ENCODE measurements around the gene KATNAL2.
A peak's percentile ranks its signal among the peaks of the same experiment; 100 is the strongest.

KATNAL2 gene, protein sequence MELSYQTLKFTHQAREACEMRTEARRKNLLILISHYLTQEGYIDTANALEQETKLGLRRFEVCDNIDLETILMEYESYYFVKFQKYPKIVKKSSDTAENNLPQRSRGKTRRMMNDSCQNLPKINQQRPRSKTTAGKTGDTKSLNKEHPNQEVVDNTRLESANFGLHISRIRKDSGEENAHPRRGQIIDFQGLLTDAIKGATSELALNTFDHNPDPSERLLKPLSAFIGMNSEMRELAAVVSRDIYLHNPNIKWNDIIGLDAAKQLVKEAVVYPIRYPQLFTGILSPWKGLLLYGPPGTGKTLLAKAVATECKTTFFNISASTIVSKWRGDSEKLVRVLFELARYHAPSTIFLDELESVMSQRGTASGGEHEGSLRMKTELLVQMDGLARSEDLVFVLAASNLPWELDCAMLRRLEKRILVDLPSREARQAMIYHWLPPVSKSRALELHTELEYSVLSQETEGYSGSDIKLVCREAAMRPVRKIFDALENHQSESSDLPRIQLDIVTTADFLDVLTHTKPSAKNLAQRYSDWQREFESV

DNA sequence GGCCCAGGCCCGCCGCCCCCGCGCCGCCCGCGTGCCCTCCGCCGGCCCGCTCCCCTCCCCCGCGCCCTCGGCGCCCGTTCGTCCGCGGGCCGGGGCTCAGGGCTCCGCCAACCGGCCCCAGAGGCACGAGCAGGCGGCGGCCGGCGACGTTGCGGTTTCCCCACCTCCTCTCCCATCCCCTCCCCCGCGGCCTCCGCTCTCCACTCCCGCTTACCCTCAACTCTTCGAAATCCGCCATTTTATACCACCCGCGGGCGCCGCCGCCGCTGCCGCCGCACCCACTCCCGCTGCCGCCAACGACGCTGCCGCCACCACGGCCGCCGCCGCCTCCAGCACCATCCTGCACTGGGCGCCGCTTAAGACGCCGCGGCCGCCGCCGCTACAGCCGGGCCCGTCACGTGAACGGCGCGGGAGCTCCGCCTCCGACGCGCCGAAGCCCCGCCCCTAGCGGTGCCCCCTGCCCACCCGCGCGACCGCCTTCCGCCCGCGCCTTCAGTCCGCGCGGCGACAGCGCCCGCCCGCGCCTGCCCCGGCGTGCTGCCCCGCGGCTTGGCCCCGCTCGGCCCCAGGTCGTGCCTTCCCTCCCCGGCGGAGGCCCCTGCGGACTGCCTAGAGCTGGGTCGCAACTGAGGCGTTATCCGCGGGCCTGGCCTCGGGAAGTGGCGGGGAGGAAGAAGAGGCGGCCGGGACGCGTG lies at the start of gene KATNAL2, which contains the start of gene PIAS2:
KATNAL2 (plus strand) TSS at position 495 of the 695 bp plus-strand sequence. CDS start 29,271 bp downstream, outside the sequence.
PIAS2 (minus strand) TSS at position 400 of the 695 bp plus-strand sequence; CDS start at position 238, 162 bp downstream.
- peak; percentile 52 for DNase-seq

DNA sequence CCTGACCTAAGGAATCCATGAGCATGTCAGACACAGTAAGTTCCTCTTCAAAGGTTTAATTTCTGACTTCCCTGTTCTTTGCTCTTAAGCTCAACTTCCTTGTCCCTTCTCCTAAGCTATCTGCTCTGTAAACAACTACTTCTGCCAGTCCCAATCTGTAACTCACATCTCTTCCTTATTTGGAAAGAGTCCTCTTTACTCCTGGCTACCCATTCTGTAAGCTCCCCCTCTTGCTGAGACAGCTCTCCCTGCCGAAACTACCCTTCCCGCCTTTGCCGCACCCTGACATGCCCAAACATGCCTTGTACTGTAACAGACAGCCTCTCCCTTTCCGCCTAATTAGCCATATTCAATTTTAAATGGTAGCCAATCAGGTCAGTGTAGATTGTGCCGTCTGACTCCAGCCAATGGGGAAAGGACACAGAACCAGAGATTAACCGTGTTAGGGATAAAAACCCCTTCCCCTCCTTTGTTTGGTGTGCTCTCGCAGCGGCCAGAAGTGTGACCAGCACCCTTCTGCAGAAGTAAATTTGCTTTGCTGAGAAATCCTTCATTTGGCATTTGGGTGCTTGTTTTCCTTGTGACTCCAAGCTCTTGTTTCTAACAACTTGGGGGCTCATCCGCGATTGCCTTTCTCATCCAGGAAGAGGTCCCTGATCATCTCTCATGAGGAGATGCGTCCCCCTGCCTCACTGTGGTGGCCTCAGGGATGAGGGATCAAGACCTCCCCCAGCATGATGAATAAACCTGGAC lies 49.1 kb upstream of the KATNAL2 start:
- no peak for DNase-seq

DNA sequence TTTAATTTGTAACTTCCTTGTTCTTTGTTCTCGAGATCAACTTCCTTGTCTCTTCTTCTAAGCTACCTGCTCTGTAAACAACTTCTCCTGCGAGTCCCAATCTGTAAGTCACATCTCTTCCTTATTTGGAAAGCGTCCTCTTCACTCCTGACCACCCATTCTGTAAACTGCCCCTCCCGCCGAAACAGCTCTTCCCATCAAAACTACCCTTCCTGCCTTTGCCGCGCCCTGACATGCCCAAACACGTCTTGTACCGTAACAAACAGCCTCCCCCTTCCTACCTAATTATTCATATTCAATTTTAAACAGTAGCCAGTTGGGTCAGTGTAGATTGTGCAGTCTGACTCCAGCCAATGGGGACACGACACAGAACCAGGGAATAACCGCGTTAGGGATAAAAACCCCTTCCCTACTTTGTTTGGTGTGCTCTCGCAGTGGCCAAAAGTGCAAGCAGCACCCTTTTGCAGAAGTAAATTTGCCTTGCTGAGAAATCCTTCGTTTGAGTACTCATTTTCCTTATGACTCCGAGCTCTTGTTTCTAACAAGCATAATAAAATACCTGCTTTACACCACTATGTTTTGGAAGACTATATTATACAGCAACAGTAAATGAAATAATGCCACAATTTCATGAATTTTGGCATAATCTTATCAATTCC lies 39.9 kb upstream of the KATNAL2 start:
- no peak for DNase-seq

DNA sequence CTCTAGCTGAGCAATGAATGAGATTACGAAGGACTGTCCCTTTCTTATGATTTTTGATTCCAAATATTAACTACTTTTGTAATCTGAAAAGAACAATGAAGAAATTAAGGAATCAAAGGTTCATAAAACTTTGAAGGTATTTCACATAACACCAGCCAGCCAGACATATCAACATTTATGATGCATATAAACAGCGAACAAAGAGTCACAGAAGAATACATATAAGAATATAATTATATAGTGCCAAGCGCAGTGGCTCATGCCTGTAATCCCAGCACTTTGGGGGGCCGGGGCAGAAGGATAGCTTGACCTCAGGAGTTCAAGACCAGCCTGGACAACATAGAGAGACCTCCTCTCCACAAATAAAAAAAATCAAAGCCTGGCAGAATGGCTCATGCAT lies 34.2 kb upstream of the KATNAL2 start:
- no peak for DNase-seq

DNA sequence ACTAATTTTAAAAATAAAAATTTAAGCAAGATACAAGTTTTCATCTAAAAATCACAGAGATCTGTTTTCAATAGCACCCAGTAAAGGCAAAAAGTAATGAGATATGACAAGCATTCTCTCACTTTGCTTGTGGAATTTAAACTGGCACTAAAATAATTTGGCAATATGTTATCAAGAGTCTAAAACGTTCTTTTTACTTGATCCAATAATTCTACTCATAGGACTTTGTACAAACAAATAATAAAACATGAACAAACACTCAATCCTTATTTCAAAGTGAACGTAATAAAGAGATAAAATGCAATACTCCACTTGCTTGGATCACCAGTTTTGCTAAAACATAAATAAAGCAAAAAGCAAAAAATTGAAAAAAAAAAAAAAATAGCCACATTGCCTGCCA lies 30.5 kb upstream of the KATNAL2 start:
- no peak for DNase-seq

DNA sequence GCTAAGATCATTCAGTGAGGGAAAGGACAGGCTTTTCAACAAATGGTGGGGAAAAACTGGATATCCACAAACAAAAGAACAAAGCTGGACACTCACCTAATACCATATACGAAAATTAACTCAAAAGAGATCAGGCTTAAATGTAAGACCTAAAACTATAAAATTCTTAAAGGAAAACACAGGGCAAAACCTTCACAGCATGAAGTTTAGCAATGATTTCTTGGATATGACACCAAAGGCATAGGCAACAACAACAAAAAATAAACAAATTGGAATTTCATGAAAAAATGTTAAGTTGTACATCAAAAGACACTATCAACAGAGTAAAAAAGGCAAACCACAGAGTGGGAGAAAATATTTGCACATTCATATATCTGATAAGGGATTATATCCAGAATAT lies 28.4 kb upstream of the KATNAL2 start:
- no peak for DNase-seq

DNA sequence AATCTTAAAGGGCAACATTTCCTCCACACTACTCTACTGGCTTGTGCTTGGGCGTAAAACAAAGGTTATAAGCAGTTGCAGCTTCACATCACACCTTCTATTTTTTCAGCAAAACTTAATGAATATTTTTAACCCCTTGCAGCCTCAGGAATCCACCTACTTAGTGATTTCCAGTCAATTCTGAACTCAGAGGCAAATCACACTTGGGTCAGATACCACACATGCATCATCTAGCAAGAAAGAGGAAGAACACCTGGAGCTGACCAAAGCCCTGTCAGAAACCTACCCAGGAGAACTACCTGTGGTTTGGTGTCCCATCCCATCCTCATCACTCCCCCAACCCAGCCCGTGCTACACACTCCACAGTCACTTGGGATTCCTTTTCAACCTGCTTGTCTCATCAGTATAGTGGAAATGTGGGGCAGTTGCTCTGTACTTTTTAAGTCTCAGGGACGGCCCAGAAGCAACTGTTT lies 25.6 kb upstream of the KATNAL2 start:
- no peak for DNase-seq

DNA sequence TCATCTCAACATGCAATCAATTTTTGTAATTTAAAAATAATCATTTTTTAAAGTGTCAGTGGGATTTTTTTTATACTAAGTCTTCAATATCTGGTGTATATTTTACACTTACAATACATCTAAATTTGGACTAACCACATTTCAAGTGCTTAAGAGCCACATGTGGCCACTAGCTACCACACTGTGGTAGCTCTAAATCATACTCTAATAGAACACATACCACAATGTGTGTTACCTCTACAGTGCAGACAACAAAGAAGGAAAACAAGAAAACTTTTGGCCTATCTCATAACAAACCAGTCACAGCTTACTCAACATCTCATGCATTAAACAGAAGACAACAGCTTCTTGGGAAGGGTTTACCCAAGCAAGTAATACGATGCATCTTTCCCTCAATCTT lies 24.6 kb upstream of the KATNAL2 start:
- DNase-seq: no peak

DNA sequence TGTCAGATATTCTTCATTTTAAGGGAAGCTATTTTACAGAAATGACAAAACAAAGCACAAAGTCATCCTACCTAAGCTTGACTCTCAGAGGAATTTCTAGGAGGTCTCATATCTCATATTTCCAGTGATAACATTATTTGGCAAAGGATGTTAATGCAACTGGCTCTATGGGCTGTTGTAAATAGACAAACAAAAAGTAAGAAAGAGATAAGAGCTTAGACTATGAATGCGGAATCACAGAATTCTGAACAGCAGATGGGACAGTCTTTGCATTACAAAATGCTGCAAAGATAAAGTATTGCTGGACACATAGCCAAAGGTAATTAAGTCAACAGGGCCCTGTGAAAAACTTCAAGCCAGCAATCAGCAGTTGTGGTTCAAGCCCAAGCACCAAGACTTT lies 24.0 kb upstream of the KATNAL2 start:
- no peak for DNase-seq

DNA sequence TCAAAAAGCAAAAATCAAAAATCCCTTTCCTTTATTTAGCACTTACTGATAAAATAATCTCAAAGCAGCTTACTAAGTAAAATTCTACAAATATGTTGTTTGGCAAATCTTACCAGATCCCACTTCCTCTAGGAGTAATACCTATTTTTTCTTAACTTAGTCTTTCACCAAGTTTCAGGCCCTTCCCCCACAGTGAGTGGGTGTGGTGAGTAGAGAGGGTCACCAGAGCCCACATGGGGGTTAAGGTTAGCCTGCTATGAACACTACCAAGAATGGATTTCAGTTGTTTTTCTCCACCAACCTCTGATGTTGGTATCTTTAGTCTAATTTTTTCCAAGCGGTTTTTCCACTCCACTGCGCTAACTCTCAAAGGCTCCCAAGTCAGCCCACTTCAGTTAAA lies 23.3 kb upstream of the KATNAL2 start:
- DNase-seq: no peak

DNA sequence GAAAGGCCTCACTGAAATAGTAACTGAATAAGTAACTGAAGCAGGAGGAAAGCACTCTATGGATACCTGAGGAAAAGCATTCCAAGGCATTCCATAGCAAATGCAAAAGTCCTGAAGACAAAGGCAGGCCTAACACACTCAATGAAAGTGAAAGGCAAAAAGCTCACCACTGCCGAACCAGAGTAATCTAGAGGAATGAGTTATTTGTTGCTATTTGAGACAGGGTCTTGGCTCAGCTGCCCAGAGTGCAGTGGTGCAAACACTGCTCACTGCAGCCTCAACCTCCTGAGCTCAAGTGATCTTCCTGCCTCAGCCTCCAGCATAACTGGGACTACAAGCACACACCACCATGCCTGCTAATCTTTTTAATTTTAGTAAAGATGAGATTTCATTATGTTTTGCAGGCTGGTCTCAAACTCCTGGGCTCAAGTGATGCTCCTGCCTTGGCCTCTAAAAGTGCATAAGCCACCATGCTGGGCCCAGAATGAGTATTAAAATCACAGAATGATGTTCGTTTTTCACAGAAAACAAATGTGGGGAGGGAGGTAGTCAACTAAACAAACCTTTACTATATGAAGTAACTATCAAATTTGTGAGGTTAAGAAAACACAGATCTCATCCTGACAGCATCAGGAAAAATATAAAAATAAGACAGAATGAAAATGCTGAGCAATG lies 18.0 kb upstream of the KATNAL2 start:
- no peak for DNase-seq

DNA sequence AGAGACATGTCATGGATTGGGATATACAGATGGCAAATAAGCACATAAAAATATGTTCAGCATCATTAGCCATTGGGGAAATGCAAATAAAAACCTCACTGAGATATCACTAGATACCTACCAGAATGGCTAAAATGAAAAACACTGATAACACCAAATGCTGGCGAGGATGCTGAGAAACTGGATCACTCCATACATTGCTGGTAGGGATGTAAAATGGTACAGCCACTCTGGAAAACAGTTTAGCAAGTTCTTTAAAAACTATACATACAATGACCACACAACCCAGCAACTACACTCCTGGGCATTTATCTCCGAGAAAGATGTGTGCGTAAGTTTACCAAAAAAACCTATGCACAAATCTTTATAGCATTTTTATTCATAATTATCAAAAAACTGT lies 14.0 kb upstream of the KATNAL2 start:
- DNase-seq: no peak

DNA sequence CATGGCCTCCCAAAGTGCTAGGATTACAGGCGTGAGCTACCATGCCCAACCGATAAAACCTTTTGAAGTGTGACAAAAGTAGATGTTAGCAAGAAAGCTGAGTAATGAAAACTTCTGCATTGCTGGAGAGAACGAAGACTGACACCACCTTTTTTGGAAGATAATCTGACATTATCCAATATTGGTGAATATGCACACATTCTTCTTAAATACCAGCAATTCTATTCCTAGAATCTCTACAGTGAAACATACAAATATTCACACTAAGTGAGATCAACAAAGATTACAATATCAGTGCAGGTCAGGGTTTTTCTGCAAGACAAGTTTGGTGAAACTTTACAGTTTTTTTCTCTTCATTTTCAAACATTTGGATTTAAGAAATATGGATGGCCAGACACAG lies 7.9 kb upstream of the KATNAL2 start:
- DNase-seq: no peak

DNA sequence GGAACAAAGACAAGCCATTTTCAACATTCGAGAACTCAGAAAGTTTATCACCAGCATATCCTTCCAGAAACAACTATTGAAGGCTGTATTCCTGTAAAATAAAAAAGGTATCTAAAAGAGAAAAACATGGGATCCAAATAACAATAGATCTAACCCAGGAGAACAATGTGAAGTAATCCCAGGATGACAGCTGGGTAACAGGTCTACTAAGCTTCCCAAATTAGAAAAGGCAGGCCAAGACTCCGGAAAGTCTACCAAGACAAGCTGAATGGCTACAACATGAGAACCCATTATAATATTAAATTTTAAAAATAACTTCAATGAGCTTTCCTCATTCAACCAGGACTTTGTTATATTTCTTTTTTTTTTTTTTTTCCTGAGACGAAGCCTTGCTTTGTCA lies 6.5 kb upstream of the KATNAL2 start:
- DNase-seq: no peak

DNA sequence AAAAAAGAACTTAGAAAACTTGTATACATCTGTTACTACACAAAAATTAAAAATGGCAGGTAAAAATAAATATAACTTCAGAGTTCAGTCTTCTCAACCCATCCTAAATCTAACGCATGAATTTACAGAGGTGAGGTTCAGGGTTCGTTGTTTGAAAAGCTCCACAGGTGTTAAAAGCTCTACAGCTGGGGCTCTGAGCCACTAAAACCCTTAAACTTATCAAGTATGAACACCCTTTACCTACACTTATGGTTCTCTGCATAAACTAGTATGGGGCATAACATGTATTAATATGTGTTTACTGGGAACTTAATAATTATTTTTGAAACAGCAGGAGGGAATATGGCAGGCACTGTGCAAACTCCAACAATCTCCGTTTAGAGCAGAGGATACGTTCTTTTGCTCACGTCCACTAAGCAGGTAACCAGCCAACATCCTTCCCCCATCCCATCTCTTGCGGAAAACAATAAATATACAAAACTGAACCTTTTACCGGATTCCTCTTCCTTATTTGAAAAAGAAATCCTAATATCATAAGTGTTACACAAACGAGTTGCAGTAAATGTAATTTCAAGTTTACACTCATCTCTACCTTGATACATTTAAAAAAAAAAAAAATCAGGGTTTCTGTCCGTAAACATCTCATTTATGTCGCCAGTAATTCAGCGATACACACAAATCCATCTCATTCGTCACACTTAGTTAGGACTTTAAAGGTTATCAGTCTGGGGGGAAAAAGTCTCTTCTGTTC lies 1.4 kb upstream of the KATNAL2 start:
- peak; percentile 3 for DNase-seq

DNA sequence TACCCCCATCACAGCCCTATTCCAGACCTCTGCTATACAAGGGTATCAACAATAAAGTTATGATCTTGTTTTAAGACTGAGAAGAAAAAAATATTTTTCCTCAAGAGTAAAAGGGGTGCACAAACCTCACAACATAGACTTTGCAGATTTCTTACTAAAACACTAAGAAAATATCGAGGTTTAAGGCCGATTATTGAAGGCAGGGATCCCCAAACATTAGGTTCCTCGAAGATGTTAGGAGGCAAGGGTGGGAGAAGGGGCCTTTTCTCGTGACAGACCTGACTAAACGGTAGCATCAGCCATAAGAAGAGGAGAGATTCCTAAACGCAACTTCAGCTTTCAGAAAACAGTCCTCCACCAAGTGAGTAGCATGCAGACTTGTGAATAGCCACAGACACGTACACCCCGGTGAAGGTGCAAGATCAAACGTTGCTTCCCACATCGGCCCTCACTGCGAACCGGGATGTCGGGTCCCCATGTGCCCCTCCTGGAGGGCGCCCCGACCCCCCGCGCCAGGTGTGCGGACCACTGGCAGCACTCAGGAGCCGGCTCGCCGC lies 773 bp upstream of the KATNAL2 start:
- DNase-seq: peak; percentile 27

DNA sequence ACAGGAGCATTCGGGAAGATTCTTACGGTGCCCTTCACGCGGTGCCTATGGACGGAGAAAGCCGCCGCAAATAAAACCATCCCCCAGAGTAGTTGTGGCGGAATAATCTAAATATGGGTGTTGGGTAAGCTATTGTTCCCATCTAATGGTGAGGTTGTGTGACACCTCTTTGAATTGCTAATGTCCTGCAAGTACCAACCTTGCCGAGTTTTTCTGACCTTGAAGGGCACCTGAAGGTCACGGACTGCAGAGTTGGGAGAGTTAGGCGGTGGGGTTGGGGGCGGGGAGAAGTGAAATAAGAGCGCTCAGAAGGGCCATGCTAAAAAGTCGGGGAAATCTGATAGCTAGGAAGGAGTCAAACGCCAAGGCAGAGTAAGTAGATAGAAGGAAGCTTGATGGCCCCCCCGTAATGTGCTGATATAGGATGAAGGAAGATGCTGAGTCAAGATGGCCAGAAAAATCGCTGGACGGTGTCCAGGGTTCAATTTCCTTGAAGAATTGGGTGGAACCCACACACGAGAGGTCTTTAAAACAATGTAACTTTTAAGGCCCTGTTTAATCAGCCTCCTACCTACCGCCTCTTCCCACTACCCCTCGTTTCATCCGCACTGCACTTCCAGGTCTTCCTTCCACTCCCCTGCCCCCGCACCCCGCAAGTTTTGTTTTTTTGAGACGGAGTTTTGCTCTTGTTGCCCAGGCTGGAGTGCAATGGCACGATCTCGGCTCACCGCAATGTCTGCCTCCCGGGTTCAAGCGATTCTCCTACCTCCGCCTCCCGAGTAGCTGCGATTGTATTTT lies 600 bp downstream of the KATNAL2 start:
- DNase-seq: peak; percentile 25

DNA sequence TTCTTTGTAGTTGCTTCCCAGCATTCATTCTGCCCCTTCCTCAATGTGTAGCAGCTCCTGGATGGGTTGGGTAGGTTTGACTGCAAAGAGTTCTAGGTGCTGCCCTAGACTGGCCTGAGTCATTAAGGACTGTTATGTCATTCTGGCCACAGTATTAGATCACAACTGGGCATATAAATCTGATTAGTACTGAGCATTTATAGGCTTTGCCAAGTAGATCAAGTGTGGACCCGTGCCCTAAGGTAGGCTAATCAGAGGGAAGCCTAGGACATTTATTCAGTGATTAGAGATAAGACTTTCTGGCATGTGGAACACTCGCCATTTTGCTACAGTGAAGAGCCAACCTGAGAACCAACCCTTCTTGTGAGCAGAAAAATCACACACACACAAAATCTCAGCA lies 2.7 kb downstream of the KATNAL2 start:
- DNase-seq: no peak

DNA sequence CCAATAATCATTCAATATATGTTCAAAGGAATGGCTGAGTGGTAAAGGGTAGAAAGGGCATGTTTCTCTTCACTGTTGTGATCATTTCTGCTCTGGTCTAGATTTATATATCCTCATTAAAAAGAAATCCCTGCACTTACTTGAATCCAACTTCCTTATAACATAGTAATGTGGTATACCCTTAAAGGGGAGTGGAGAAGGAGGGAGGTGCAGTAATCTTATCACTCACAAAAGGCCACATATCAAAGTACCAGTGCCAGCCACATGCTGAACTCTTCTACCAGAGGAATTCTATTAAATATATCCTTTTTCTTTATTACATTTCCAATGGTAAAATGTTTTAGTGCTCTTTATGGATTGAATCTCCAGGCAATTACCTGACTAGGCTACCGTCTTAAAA lies 3.3 kb downstream of the KATNAL2 start:
- DNase-seq: no peak

DNA sequence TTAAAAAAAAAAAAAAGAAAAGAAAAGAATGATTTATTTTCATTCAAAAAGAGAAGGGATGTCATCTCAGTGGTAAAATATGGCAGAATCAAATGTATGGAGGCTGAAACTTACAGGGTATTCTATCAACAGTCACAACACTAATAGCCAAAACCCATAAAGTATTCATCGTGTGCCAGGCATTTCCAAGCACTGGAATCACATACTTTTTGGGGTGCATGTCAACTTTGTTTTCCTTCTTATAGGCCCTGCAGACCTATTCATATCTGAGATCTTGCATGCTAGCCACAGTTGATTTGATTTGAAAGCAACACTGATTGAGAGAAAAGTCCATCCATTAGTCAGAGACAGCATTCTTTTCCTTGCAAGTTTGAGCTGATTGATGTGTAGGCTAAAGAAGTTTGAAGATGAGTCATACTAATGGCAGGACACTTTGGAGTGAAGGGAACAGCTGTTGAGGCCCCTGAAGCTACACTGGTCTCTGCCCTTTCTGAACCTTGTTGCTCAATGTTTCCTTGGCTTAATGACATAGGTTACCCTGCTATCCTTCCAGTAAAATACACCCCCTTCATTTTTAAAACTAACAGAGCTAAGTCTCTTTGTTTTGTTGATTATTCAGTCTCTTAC lies 22.0 kb downstream of the KATNAL2 start:
- DNase-seq: no peak

Data from NCI-H510A treated with DMSO at 0.1 percent for 48 hours (cell line).